Small intestine (tissue), 7 donors: ENCODE results near the gene RAP2A. TPM values are rescaled to one million over a fixed set of nuclear protein-coding genes. Genes with fewer than 3 reads are reported as not detected.

Experiments used
- DNase-seq, 2 donors: peaks; one replicate each; pipeline versions ENCODE4 v3.0.0 to v3.0.0-alpha.2; 2013
- FAIRE-seq: peaks from 2 replicates; lab custom pipeline; 2012; peaks lifted over from hg19 to GRCh38; lab: Jason Lieb, UNC
- H3K27ac ChIP-seq, 3 donors: one replicate each; pipeline ENCODE4 v1.5.1; 2013; ENCODE audit warnings: low read length in 2 of 3, mild to moderate bottlenecking in 2 of 3, control low read depth in 1 of 3, inconsistent platforms in 1 of 3, low read depth in 1 of 3, moderate library complexity in 1 of 3
- H3K27me3 ChIP-seq, 3 donors: one replicate each; pipeline ENCODE4 v1.6.1; 2013; ENCODE audit warnings: low read length in 3 of 3, inconsistent platforms in 1 of 3; ENCODE audit not compliant: control insufficient read depth in 3 of 3, insufficient read depth in 3 of 3
- H3K36me3 ChIP-seq, 3 donors: one replicate each; pipeline ENCODE4 v1.6.1; 2013; ENCODE audit warnings: low read length in 3 of 3, inconsistent platforms in 1 of 3, low read depth in 1 of 3, mild to moderate bottlenecking in 1 of 3, moderate library complexity in 1 of 3; ENCODE audit not compliant: control insufficient read depth in 3 of 3, insufficient read depth in 2 of 3
- H3K4me1 ChIP-seq, 3 donors: one replicate each; pipeline ENCODE4 v1.6.1; 2013; ENCODE audit warnings: low read length in 2 of 3, inconsistent platforms in 1 of 3, low read depth in 1 of 3, mild to moderate bottlenecking in 1 of 3, moderate library complexity in 1 of 3; ENCODE audit not compliant: control insufficient read depth in 3 of 3, insufficient read depth in 2 of 3
- H3K4me3 ChIP-seq, 3 donors: one replicate each; pipeline ENCODE4 v1.5.1; 2013; ENCODE audit warnings: low read length in 3 of 3, control low read depth in 1 of 3, inconsistent platforms in 1 of 3, low read depth in 1 of 3, mild to moderate bottlenecking in 1 of 3, moderate library complexity in 1 of 3
- H3K9me3 ChIP-seq, 2 donors: one replicate each; pipeline ENCODE4 v1.6.1; 2013; ENCODE audit warnings: low read depth in 1 of 2, low read length in 1 of 2; ENCODE audit not compliant: control insufficient read depth in 2 of 2, insufficient read depth in 1 of 2
- WGBS, 3 donors: extraction: QIAGEN DNeasy Blood & Tissue Kit; methylation state at CpG; one replicate each; pipeline ENCODE4 v1.1.7; 2013; 5-methylcytosine and 5-hydroxymethylcytosine counted together
- polyA plus RNA-seq, 4 donors: library from polyadenylated mRNA; stranded (reverse) in 3 of 4; unstranded in 1 of 4; fragments of 200-250 nt in 3 of 4; fragments of 120-200 nt in 1 of 4; gene quantifications; one replicate each; pipeline versions ENCODE4 v1.2.1 to v1.2.3, GENCODE V29; 2013
- donor health status: healthy with polysubstance abuse.
- donor health status: control.
- donor health status: control.
- donor health status: Bipolar disorder and iron deficiency.
- donor health status: healthy.

The RAP2A gene
- polyA plus RNA-seq, 4 donors, result 6.2 to 20.9 (median 8.5) TPM

GRCh38 chr13:97425590-97425989 is 8.4 kb upstream of the RAP2A start:
- no peak for DNase-seq
- 71 to 85% (median 80%) methylated on average over 2 of the region's 2 CpGs for WGBS, 3 donors

GRCh38 chr13:97426695-97427094 is 7.3 kb upstream of the RAP2A start:
- Histone ChIP-seq H3K4me3 (no peak overlapping the region), H3K4me1 (peaks cover 0 to 14% (median 0%) of the 10 kb centered on the region in 3 donors), H3K27me3 (no peaks in the 10 kb centered on the region), H3K36me3 (no peaks in the 10 kb centered on the region), H3K9me3 (no peaks in the 10 kb centered on the region), H3K27ac (no peak overlapping the region)
- no peak for DNase-seq
- FAIRE-seq, result no peak
- WGBS, 3 donors, result 62 to 83% (median 67%) methylated on average over 3 of the region's 3 CpGs

More at GRCh38 chr13:97425590-97425989, 8.4 kb upstream of the RAP2A start:
- Histone ChIP-seq H3K27ac (no peak overlapping the region), H3K36me3 (no peaks in the 10 kb centered on the region), H3K4me1 (peaks cover 0 to 5% (median 0%) of the 10 kb centered on the region in 3 donors), H3K27me3 (no peaks in the 10 kb centered on the region), H3K4me3 (no peak overlapping the region), H3K9me3 (no peaks in the 10 kb centered on the region)
- no peak for FAIRE-seq

DNA sequence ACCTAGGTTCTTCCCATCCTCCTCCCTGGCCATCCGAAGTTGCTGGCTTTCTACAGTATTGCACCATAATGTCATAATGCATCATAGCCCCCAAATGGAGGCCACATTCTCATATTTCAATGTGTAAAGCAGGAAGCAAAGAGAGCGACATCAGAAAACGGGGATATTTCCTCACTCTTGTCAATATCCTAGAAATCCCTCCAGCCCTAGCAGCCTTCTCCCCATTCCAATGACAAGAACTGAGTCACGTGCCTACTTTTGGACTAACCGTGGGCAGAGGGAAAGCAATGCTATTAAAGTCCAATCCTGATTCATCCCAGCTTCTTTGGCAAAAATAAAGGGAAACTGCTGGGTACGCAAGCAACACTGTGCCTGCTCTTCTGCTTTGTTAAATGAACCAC is 4.3 kb upstream of the RAP2A start:
- Histone ChIP-seq H3K4me3 (no peak overlapping the region), H3K9me3 (no peaks in the 10 kb centered on the region), H3K4me1 (peaks cover 0 to 19% (median 0%) of the 10 kb centered on the region in 3 donors), H3K27me3 (no peaks in the 10 kb centered on the region), H3K36me3 (no peaks in the 10 kb centered on the region), H3K27ac (peak overlapping the region in 1 of 3 donors; percentile 40)
- FAIRE-seq (no peak), DNase-seq (no peak)
- WGBS, 3 donors, result 65 to 84% (median 77%) methylated on average over 6 of the region's 6 CpGs

- Histone ChIP-seq H3K4me3 (no peak overlapping the region), H3K36me3 (no peaks in the 10 kb centered on the region), H3K4me1 (peaks cover 0 to 19% (median 0%) of the 10 kb centered on the region in 3 donors), H3K27me3 (no peaks in the 10 kb centered on the region), H3K9me3 (no peaks in the 10 kb centered on the region), H3K27ac (no peak overlapping the region)
- no peak for DNase-seq
- no peak for FAIRE-seq
- 70 to 84% (median 79%) methylated on average over 4 of the region's 4 CpGs for WGBS, 3 donors
Observed at GRCh38 chr13:97430296-97430695, 3.7 kb upstream of the RAP2A start.

- DNase-seq (peak in 1 of 2 donors; percentile 54), FAIRE-seq (no peak)
- Histone ChIP-seq H3K27me3 (no peaks in the 10 kb centered on the region), H3K4me3 (no peak overlapping the region), H3K36me3 (no peaks in the 10 kb centered on the region), H3K27ac (peak overlapping the region in 1 of 3 donors; percentile 47), H3K9me3 (no peaks in the 10 kb centered on the region), H3K4me1 (peaks cover 0 to 23% (median 0%) of the 10 kb centered on the region in 3 donors)
- WGBS, 3 donors, result 55 to 71% (median 63%) methylated on average over 4 of the region's 4 CpGs
Observed at GRCh38 chr13:97431171-97431764, 2.7 kb upstream of the RAP2A start.

DNA sequence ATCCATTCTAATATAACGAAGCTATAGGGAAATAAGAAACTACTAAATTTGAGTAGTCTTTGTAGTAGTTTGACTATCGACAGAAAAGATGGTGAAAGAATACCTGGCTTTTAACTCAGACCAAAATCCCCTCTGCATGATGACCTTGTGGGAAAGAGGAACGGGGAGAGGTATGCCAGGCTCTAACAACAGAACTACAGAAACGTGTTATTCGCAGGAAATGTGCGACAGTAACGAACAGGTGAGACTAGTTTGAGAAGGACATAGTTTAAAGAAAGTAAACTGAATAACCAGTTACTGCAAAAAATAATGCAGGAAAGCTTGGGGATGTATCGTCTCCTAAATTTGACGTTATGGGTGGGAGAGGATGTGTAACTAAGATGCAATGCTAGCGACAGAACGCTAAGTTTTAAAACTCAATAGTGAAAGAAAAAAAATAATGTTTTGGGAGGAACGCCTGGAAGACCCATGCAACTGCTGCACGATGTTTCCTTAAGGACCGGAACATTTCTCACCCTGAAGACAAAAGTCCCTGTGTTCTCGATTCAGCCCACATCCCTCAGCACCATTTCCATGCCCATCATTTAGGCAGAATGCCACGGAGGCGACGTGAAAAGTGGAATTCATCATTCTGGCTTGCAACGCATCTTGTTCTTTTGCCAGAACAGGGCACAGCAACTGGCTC is 1.6 kb upstream of the RAP2A start:
- H3K4me3 ChIP-seq, result peak overlapping the region; percentile 47 to 87 (median 57)
- no peaks in the 10 kb centered on the region for H3K9me3 ChIP-seq
- H3K4me1 ChIP-seq, result peaks cover 0 to 23% (median 2%) of the 10 kb centered on the region in 3 donors
- WGBS, 3 donors, result 10 to 13% (median 13%) methylated on average over 19 of the region's 19 CpGs
- H3K27me3 ChIP-seq, result no peaks in the 10 kb centered on the region
- no peaks in the 10 kb centered on the region for H3K36me3 ChIP-seq
- H3K27ac ChIP-seq, result peak overlapping the region; percentile 16 to 100 (median 100)
- no peak for FAIRE-seq
- peak in 1 of 2 donors; percentile 9 for DNase-seq

- peak overlapping the region; percentile 53 to 87 (median 67) for H3K4me3 ChIP-seq
- peak overlapping the region; percentile 96 to 100 (median 100) for H3K27ac ChIP-seq
- WGBS, 3 donors, result 0 to 2% (median 1%) methylated on average over 48 to 50 of the region's 50 CpGs
- peak; percentile 95 for FAIRE-seq
- H3K4me1 ChIP-seq, result peaks cover 0 to 23% (median 2%) of the 10 kb centered on the region in 3 donors
- no peaks in the 10 kb centered on the region for H3K36me3 ChIP-seq
- no peaks in the 10 kb centered on the region for H3K27me3 ChIP-seq
- peak; percentile 100 for DNase-seq
- no peaks in the 10 kb centered on the region for H3K9me3 ChIP-seq
Observed at GRCh38 chr13:97432917-97433726, 847 bp upstream of the RAP2A start.
